ENCODE results near the gene ZRANB3.

Gene ZRANB3

DNA sequence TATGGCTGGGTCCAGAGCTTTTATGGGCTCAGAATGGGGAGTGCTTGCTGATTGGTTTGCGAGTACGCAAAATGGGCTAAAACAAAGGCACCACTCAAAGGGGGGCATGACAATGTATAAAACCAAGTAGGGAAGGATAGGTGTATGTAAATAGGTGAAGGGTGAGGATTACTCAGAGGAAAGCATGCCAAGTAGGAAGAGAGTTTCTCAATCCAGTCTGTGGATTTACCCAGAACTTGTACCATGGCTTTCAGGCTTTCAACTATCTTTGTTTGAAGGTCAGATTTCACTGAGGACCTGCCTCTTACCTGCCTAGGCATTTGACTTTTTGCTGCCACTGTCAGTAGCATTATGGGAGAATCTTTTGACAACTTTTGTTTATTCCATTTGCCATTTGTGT, 386.7 kb downstream of the ZRANB3 start:
- no peak for TF ChIP-seq EZH2phosphoT487 (IDR thresholded peaks at IDR 0.05; ENCODE audit: borderline replicate concordance)
- TF ChIP-seq, protein P1, sequence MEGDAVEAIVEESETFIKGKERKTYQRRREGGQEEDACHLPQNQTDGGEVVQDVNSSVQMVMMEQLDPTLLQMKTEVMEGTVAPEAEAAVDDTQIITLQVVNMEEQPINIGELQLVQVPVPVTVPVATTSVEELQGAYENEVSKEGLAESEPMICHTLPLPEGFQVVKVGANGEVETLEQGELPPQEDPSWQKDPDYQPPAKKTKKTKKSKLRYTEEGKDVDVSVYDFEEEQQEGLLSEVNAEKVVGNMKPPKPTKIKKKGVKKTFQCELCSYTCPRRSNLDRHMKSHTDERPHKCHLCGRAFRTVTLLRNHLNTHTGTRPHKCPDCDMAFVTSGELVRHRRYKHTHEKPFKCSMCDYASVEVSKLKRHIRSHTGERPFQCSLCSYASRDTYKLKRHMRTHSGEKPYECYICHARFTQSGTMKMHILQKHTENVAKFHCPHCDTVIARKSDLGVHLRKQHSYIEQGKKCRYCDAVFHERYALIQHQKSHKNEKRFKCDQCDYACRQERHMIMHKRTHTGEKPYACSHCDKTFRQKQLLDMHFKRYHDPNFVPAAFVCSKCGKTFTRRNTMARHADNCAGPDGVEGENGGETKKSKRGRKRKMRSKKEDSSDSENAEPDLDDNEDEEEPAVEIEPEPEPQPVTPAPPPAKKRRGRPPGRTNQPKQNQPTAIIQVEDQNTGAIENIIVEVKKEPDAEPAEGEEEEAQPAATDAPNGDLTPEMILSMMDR (conservative IDR thresholded peaks at IDR 0.05; ENCODE audit: low read length) = no peak
- no peaks in the 10 kb centered on the region for H3K79me2 ChIP-seq (ENCODE audit: insufficient read depth, low read length)

DNA sequence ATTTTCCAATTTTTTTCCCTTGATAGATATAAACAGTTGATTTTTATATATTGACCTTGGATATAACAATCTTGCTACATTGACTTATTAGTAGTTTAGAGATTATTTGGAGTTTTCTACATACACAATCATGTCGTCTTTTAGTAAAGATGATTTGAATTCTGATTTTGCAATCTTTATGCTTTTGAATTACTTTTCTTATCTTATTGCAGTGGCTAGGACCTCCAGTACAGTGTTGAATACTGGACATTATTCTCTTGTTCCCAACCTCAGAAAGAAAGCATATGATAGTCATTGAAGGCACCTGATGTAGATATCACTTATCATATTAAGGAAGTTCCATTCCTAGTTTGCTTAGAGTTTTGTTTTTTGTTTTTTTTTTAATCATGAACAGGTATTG, 388.7 kb downstream of the ZRANB3 start:
- TF ChIP-seq, protein P1 (conservative IDR thresholded peaks at IDR 0.05; ENCODE audit: low read length) = no peak
- TF ChIP-seq EZH2phosphoT487 (IDR thresholded peaks at IDR 0.05; ENCODE audit: borderline replicate concordance) = no peak
- H3K9ac ChIP-seq (ENCODE audit: low read depth, low read length, poor library complexity, severe bottlenecking) = no peak overlapping the region
- H3F3A ChIP-seq (ENCODE audit: low read depth) = no peaks in the 10 kb centered on the region
- no peaks in the 10 kb centered on the region for H3K79me2 ChIP-seq (ENCODE audit: insufficient read depth, low read length)
- H3K9me2 ChIP-seq (replicated peaks; ENCODE audit: low read depth, low read length) = no peaks in the 10 kb centered on the region
- no peak overlapping the region for H2AFZ ChIP-seq (ENCODE audit: low read length)
- peaks cover 44% of the 10 kb centered on the region for H3K36me3 ChIP-seq (ENCODE audit: insufficient read depth, low read length)
- no peak overlapping the region for H3K4me2 ChIP-seq (ENCODE audit: low read depth, low read length, poor library complexity, severe bottlenecking)
- H3K4me1 ChIP-seq (ENCODE audit: insufficient read depth, low read length, poor library complexity, severe bottlenecking) = no peaks in the 10 kb centered on the region
- no peaks in the 10 kb centered on the region for H4K20me1 ChIP-seq (ENCODE audit: insufficient read depth, low read length, poor library complexity, severe bottlenecking)
- H3K4me3 ChIP-seq (ENCODE audit: low read length, poor library complexity, severe bottlenecking) = no peak overlapping the region
- H3K9me3 ChIP-seq (ENCODE audit: insufficient read depth, low read depth, low read length) = peaks cover 10% of the 10 kb centered on the region; the same call in 1 of the 2 replicates
- no peaks in the 10 kb centered on the region for H3K27me3 ChIP-seq (ENCODE audit: insufficient read depth, low read length, poor library complexity, severe bottlenecking)

More for the DNA sequence above, 386.7 kb downstream of the ZRANB3 start:
- Histone ChIP-seq H3K4me2 (ENCODE audit: low read depth, low read length, poor library complexity, severe bottlenecking) (no peak overlapping the region), H3K27me3 (ENCODE audit: insufficient read depth, low read length, poor library complexity, severe bottlenecking) (no peaks in the 10 kb centered on the region), H3K36me3 (ENCODE audit: insufficient read depth, low read length) (peaks cover 35% of the 10 kb centered on the region), H3K9me3 (ENCODE audit: insufficient read depth, low read depth, low read length) (peaks cover 10% of the 10 kb centered on the region; the same call in 1 of the 2 replicates), H2AFZ (ENCODE audit: low read length) (no peak overlapping the region), H3K4me3 (ENCODE audit: low read length, poor library complexity, severe bottlenecking) (no peak overlapping the region), H3K4me1 (ENCODE audit: insufficient read depth, low read length, poor library complexity, severe bottlenecking) (no peaks in the 10 kb centered on the region), H4K20me1 (ENCODE audit: insufficient read depth, low read length, poor library complexity, severe bottlenecking) (no peaks in the 10 kb centered on the region), H3K9ac (ENCODE audit: low read depth, low read length, poor library complexity, severe bottlenecking) (no peak overlapping the region), H3F3A (ENCODE audit: low read depth) (no peaks in the 10 kb centered on the region), H3K9me2 (replicated peaks; ENCODE audit: low read depth, low read length) (no peaks in the 10 kb centered on the region)

DNA sequence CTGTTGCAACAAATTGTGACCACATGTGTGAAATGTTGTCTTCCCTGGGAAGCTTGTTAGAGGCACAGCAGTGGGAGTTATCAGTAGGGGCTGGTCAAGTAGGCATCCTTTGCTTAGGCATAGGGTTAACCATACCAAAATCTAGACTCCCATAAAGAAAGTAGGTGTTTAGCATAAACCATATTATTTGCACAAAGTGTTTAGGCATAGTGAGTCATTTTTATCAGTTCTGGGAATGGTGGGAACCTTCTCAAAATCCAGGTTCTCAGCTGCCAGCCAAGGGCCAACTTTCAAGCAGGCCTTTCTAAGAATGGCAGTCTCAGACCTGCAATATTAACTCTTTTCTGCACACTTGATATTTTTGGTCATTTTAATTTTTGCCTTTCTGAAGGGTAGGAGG, 390.4 kb downstream of the ZRANB3 start:
- Histone ChIP-seq H3K4me2 (ENCODE audit: low read depth, low read length, poor library complexity, severe bottlenecking) (no peak overlapping the region), H3K9me3 (ENCODE audit: insufficient read depth, low read depth, low read length) (peaks cover 10% of the 10 kb centered on the region; the same call in 1 of the 2 replicates), H3K9me2 (replicated peaks; ENCODE audit: low read depth, low read length) (no peaks in the 10 kb centered on the region), H3K36me3 (ENCODE audit: insufficient read depth, low read length) (peaks cover 59% of the 10 kb centered on the region), H3F3A (ENCODE audit: low read depth) (no peaks in the 10 kb centered on the region), H2AFZ (ENCODE audit: low read length) (no peak overlapping the region), H3K27me3 (ENCODE audit: insufficient read depth, low read length, poor library complexity, severe bottlenecking) (no peaks in the 10 kb centered on the region), H3K4me3 (ENCODE audit: low read length, poor library complexity, severe bottlenecking) (no peak overlapping the region), H3K4me1 (ENCODE audit: insufficient read depth, low read length, poor library complexity, severe bottlenecking) (no peaks in the 10 kb centered on the region), H3K9ac (ENCODE audit: low read depth, low read length, poor library complexity, severe bottlenecking) (no peak overlapping the region), H4K20me1 (ENCODE audit: insufficient read depth, low read length, poor library complexity, severe bottlenecking) (no peaks in the 10 kb centered on the region), H3K79me2 (ENCODE audit: insufficient read depth, low read length) (no peaks in the 10 kb centered on the region)
- TF ChIP-seq, protein P1 (conservative IDR thresholded peaks at IDR 0.05; ENCODE audit: low read length) = no peak
- TF ChIP-seq EZH2phosphoT487 (IDR thresholded peaks at IDR 0.05; ENCODE audit: borderline replicate concordance) = no peak
